Tibial nerve (tissue), 4 donors: ENCODE measurements around the gene SANBR. TPM values are rescaled to one million over a fixed set of nuclear protein-coding genes. Genes with fewer than 3 reads are reported as not detected.

Experiments used
- DNase-seq, 2 donors: peaks; one replicate each; pipeline ENCODE4 v3.0.0-alpha.2; 2019; ENCODE audit warnings: low spot score in 2 of 2
- H3K27ac ChIP-seq, 4 donors: fragments of 200-600 bp; sonication (generic) in 3 of 4; one replicate each; pipeline ENCODE4 v1.5.1; 2017 to 2019; ENCODE audit warnings: mild to moderate bottlenecking in 1 of 4
- H3K27me3 ChIP-seq, 2 donors: fragments of 200-600 bp; sonication (generic) in 1 of 2; one replicate each; pipeline versions ENCODE4 v1.5.1 to v1.6.0; 2017 to 2019
- H3K36me3 ChIP-seq, 3 donors: fragments of 200-600 bp; sonication (generic); one replicate each; pipeline ENCODE4 v1.5.1; 2018 to 2019
- H3K4me1 ChIP-seq, 4 donors: fragments of 200-600 bp; sonication (generic) in 3 of 4; one replicate each; pipeline ENCODE4 v1.5.1; 2017 to 2019
- H3K4me3 ChIP-seq, 4 donors: fragments of 200-600 bp; sonication (generic) in 3 of 4; one replicate each; pipeline ENCODE4 v1.5.1; 2017 to 2019; ENCODE audit warnings: mild to moderate bottlenecking in 1 of 4, moderate library complexity in 1 of 4
- H3K9me3 ChIP-seq, 4 donors: fragments of 200-600 bp; sonication (generic) in 3 of 4; one replicate each; pipeline ENCODE4 v1.5.1; 2017 to 2019
- EP300 ChIP-seq, 2 donors: sonication (generic); formaldehyde crosslinking; IDR thresholded peaks; one replicate each; pipeline ENCODE4 v1.6.1; 2017; ENCODE audit warnings: antibody characterized with exemption in 2 of 2, mild to moderate bottlenecking in 1 of 2
- POLR2A ChIP-seq, 2 donors: fragments of 450-650 bp; IDR thresholded peaks; one replicate each; pipeline ENCODE4 v1.6.1; 2017; ENCODE audit warnings: antibody characterized with exemption in 2 of 2, mild to moderate bottlenecking in 2 of 2, moderate library complexity in 2 of 2
- WGBS, 2 donors: methylation state at CpG; one replicate each; pipeline ENCODE4 v1.1.5; 2018; 5-methylcytosine and 5-hydroxymethylcytosine counted together
- total RNA-seq, 4 donors: library from RNA; depleted of rRNA; stranded (reverse); fragments of >200 nt; gene quantifications; one replicate each; pipeline ENCODE4 v1.1.0, GENCODE V29; 2016
- TF ChIP-seq, protein P1 (sequence below), 5 experiments: fragments of 200-600 bp in 3 of 5; fragments of 450-650 bp in 2 of 5; sonication (generic) in 3 of 5; IDR thresholded peaks; one replicate each; pipeline ENCODE4 v1.5.1; 2016 to 2019; ENCODE audit warnings: antibody characterized with exemption in 5 of 5, mild to moderate bottlenecking in 3 of 5, moderate library complexity in 2 of 5

Gene SANBR
- 10 to 100 TPM in 3 of 4 donors, 1 to 10 TPM in 1; 5.3 to 18.2 (median 14.5) TPM for total RNA-seq

DNA sequence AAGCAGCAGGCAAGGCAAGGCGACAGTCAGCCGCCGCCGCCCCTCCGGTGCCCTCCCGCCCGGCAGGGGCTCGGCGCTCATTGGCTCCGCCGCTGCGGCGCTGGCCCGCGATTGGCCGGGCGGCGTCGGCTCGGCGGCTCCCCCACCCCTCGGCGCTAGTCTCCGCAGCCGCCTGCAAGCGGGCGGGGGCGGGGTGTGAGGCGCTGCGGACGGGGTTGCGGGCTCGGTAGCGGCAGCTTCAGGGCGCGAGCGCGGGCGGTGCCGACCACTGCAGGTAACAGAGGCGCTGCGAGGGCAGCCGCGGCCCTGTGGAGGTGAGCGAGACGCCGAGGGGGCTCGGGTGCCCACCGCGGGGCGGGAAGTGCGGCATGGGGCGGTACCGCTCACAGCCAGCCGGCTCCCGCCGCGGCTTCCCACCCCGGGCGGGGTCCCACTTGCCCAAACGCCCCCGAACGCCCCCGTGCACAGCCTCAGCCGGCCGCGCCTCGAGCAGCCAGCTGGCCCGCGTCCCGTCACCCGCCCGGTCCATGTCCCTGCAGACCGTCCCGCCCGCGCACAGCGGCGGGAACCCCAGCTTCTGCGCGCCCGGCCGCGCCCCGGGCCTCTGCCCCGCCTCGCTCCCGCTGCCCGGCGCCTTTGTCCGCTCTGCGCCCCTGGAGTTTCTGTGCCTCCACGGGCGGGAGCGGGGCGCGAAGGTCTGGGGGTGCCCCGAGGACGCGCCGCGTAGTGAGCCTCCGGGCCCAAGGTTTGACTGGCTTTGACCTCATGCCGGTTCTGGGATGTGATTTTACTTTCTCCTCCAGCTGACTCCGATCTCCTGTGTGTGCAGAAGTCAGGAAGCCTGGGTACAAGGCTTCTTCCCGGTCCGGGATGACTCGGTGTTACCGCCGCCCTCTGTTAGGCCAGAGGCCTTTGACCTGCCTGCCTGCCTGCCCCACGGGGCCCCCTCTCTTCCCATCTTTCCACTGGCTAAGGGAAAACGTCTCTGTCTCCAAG lies at the start of gene SANBR:
TSS of gene SANBR (plus strand) at position 158 of the 996 bp plus-strand sequence. CDS start 4,480 bp downstream, outside the sequence.
- Histone ChIP-seq H3K4me3 (peak within 1 kb of the TSS; percentile 70 to 98 (median 82)), H3K27ac (peak within 1 kb of the TSS; percentile 34 to 91 (median 82)), H3K9me3 (no peaks in the 10 kb centered on the region), H3K27me3 (no peaks in the 10 kb centered on the region), H3K4me1 (peaks cover 0 to 11% (median 5%) of the 10 kb centered on the region in 4 donors), H3K36me3 (peaks cover 0 to 4% (median 0%) of the 10 kb centered on the region in 3 donors)
- TF ChIP-seq, protein P1, sequence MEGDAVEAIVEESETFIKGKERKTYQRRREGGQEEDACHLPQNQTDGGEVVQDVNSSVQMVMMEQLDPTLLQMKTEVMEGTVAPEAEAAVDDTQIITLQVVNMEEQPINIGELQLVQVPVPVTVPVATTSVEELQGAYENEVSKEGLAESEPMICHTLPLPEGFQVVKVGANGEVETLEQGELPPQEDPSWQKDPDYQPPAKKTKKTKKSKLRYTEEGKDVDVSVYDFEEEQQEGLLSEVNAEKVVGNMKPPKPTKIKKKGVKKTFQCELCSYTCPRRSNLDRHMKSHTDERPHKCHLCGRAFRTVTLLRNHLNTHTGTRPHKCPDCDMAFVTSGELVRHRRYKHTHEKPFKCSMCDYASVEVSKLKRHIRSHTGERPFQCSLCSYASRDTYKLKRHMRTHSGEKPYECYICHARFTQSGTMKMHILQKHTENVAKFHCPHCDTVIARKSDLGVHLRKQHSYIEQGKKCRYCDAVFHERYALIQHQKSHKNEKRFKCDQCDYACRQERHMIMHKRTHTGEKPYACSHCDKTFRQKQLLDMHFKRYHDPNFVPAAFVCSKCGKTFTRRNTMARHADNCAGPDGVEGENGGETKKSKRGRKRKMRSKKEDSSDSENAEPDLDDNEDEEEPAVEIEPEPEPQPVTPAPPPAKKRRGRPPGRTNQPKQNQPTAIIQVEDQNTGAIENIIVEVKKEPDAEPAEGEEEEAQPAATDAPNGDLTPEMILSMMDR (IDR thresholded peaks at IDR 0.05), result peak in 2 of 5 experiments; percentile 12 to 15
- TF ChIP-seq EP300 (IDR thresholded peaks at IDR 0.05), result peak in 1 of 2 donors; percentile 59
- TF ChIP-seq POLR2A (IDR thresholded peaks at IDR 0.05), result peak; percentile 25 to 68
- peak in 1 of 2 donors; percentile 51 for DNase-seq
- WGBS, 2 donors, result 0 to 1% methylated on average over 36 to 91 of the region's 112 CpGs

DNA sequence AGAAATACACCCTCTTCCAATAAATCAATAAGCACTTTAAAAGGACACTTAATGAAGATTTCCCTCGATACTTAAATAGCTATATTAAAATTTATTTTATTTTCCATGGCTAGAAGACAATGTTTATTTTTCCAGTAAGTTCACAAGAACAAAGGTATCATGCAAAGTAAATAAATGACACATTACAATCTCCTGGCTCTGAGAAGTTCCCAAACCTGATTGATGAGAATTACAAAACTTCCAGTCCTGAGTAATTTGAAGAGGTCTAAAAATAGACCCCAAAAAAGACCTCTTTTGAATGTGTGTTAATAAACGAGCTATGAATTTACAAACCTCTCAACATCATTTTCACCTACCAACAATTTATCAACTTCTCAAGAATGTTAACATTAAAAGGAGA lies 49.7 kb upstream of the SANBR start:
- H3K4me1 ChIP-seq, result peaks cover 0 to 39% (median 10%) of the 10 kb centered on the region in 4 donors
- TF ChIP-seq POLR2A (IDR thresholded peaks at IDR 0.05), result no peak
- TF ChIP-seq, protein P1 (IDR thresholded peaks at IDR 0.05), result no peak
- TF ChIP-seq EP300 (IDR thresholded peaks at IDR 0.05), result no peak
- WGBS, 2 donors, result 48% methylated on average over 2 of the region's 2 CpGs
- H3K9me3 ChIP-seq, result no peaks in the 10 kb centered on the region
- H3K27me3 ChIP-seq, result no peaks in the 10 kb centered on the region
- H3K36me3 ChIP-seq, result peaks cover 0 to 1% (median 0%) of the 10 kb centered on the region in 3 donors
- H3K27ac ChIP-seq, result no peak overlapping the region
- DNase-seq, result no peak
- peak overlapping the region in 1 of 4 donors; percentile 71 for H3K4me3 ChIP-seq

DNA sequence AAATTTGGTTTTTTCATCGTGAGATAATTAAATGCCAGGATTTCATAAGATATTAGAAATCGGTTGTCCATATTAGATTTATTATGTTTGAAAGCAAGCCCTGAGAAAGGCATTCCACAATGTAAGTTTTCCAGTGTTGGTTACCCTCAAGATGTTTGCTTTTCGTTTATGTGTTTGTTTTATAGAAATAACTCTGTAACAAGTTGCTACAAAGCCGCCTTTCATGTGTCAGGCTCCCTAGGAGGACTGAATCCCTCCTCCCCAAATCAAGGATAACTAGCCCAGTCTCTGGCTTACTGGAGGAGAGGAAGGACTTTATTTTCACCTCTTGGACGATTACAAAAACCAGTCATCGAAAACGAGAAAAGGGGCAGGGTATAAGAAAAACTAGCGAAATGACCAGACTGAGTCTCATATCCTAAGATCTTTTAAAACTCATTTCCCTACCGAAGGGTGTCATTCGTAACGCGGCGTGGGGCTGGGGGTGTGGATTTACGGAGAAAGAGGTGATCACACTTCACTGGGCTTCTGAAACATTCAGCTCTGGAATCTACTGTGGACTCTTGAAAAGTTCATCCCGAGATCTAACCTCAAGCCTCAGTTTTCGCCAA lies 49.2 kb upstream of the SANBR start:
- WGBS, 2 donors, result 2% methylated on average over 16 of the region's 16 CpGs
- H3K27ac ChIP-seq, result peak overlapping the region; percentile 71 to 93 (median 82)
- TF ChIP-seq, protein P1 (IDR thresholded peaks at IDR 0.05), result no peak
- no peak for TF ChIP-seq EP300 (IDR thresholded peaks at IDR 0.05)
- TF ChIP-seq POLR2A (IDR thresholded peaks at IDR 0.05), result no peak
- no peaks in the 10 kb centered on the region for H3K9me3 ChIP-seq
- H3K4me1 ChIP-seq, result peaks cover 0 to 44% (median 10%) of the 10 kb centered on the region in 4 donors
- DNase-seq, result no peak
- peaks cover 0 to 6% (median 0%) of the 10 kb centered on the region in 3 donors for H3K36me3 ChIP-seq
- H3K27me3 ChIP-seq, result no peaks in the 10 kb centered on the region
- H3K4me3 ChIP-seq, result peak overlapping the region; percentile 71 to 81 (median 72)

DNA sequence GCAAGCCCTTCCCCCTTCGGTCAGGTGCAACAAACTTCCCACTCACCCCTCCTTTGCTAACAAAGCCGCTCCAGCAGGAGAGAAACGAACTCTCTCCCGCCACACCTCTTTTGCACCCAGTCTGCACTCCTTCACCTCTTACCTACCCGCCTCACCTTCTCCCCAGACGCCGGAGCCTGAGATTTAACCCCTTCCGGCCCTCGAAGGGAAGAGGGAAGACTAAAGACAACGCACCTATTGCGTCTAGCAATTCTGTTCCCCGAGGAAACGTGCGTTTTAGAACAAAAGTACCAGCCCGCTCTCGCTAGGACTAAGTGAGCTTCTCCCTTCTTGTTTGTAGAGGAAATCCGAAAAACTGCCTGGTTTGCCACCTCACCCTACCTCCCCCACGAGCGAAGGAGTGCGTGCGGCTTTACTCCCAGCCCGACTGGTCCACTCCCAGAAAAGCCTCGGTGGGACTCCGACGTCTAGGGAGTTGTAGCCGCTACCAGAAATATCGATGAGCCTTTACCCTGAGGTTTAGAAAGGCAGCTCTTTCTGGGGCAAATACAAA lies 48.6 kb upstream of the SANBR start:
- Histone ChIP-seq H3K27ac (peak overlapping the region; percentile 71 to 93 (median 82)), H3K4me1 (peaks cover 0 to 44% (median 10%) of the 10 kb centered on the region in 4 donors), H3K9me3 (peaks cover 0 to 3% (median 0%) of the 10 kb centered on the region in 4 donors), H3K27me3 (no peaks in the 10 kb centered on the region), H3K4me3 (peak overlapping the region; percentile 71 to 81 (median 72)), H3K36me3 (peaks cover 0 to 12% (median 0%) of the 10 kb centered on the region in 3 donors)
- peak; percentile 40 to 62 for DNase-seq
- TF ChIP-seq EP300 (IDR thresholded peaks at IDR 0.05) (peak in 1 of 2 donors; percentile 72), POLR2A (IDR thresholded peaks at IDR 0.05) (peak in 1 of 2 donors; percentile 44)
- TF ChIP-seq, protein P1 (IDR thresholded peaks at IDR 0.05), result peak in 1 of 5 experiments; percentile 34
- WGBS, 2 donors, result 0 to 1% methylated on average over 27 of the region's 27 CpGs
